ENCODE results near the gene PSAT1.

Gene PSAT1

GRCh38 chr9:78319197-78320029 lies 22.5 kb downstream of the PSAT1 start:
- no peak for DNase-seq

- no peak for DNase-seq
These were observed 23.2 kb downstream of the PSAT1 start for GRCh38 chr9:78320030-78320693.

- no peak for DNase-seq
These were observed 24.1 kb downstream of the PSAT1 start for GRCh38 chr9:78320875-78321496.

GRCh38 chr9:78321505-78321904 lies 24.6 kb downstream of the PSAT1 start:
- DNase-seq, result no peak

GRCh38 chr9:78324068-78324650 lies 27.2 kb downstream of the PSAT1 start:
- no peak for DNase-seq

- no peak for DNase-seq
These were observed 27.8 kb downstream of the PSAT1 start for GRCh38 chr9:78324682-78325081.

GRCh38 chr9:78325343-78325742 lies 28.4 kb downstream of the PSAT1 start:
- DNase-seq, result no peak

GRCh38 chr9:78325846-78326360 lies 29.0 kb downstream of the PSAT1 start:
- no peak for DNase-seq

- DNase-seq, result no peak
These were observed 29.6 kb downstream of the PSAT1 start for GRCh38 chr9:78326564-78326963.

- no peak for DNase-seq
These were observed 35.5 kb downstream of the PSAT1 start for GRCh38 chr9:78332381-78332780.

GRCh38 chr9:78348848-78349247 lies 51.9 kb downstream of the PSAT1 start:
- DNase-seq, result no peak

GRCh38 chr9:78351816-78352215 lies 54.9 kb downstream of the PSAT1 start:
- DNase-seq, result no peak

GRCh38 chr9:78354324-78354973 lies 57.5 kb downstream of the PSAT1 start:
- no peak for DNase-seq

- DNase-seq, result no peak
These were observed 58.1 kb downstream of the PSAT1 start for GRCh38 chr9:78354989-78355388.

- no peak for DNase-seq
These were observed 59.7 kb downstream of the PSAT1 start for GRCh38 chr9:78356634-78357033.

- no peak for DNase-seq
These were observed 60.4 kb downstream of the PSAT1 start for GRCh38 chr9:78357165-78357873.

- no peak for DNase-seq
These were observed 61.6 kb downstream of the PSAT1 start for GRCh38 chr9:78358329-78359051.

GRCh38 chr9:78363221-78363620 lies 66.3 kb downstream of the PSAT1 start:
- DNase-seq, result no peak

- DNase-seq, result no peak
These were observed 69.1 kb downstream of the PSAT1 start for GRCh38 chr9:78365748-78366697.

GRCh38 chr9:78366827-78367226 lies 69.9 kb downstream of the PSAT1 start:
- no peak for DNase-seq
